Measurements from ENCODE around the gene CDH13. TPM values are rescaled to one million over a fixed set of nuclear protein-coding genes. Genes with fewer than 3 reads are reported as not detected.

Gene CDH13
- total and polyA plus RNA-seq, 9 of the 15 experiments (the other 6 are each of a cell fraction or from before 2014, with no cell fraction given), result 0.03 TPM; not detected in 8

DNA sequence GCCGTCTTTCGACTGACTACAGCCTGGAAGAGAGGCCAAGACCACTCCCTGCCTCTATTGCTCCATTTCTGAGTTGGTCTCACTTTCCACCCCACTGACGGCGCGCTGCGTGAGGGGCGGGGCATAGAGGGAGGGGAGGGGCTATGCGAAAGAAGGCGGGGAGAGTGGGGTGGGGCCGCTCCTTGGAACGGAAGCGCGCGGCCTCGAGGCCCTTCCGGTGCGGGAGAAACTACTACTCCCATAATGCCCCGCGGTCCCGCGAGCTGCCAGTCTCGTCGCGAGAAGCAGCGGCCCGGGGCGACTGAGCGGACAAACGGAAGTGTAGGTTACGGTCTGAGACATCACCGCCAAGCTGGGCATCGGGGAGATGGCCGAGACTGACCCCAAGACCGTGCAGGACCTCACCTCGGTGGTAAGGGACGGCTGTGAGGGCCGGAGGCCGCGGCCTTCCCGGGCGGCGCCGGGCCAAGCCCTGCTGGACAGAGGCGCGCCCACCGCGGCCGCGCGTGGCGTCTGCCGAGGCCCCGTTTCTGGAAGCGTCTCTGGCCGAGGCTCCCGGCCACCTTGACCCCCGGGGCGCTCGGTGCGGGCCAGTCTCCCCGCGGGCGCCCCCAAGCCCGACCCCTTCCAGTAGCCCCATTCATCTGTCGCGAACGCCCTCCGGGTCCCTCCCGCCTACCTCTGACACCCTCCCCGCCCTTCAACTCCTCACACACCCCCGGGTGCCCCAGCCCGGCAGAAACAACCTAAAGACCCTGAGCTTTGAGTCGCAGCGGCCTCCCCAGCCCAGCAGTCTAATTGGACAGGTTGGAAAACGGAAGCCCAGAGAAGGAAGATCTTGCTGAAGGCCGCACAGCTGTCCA, 1181.2 kb downstream of the CDH13 start, which contains the start of gene HSBP1 (continued):
- TF ChIP-seq CEBPG (CRISPR knock-in tag; IDR thresholded peaks at IDR 0.05) (no peak), CEBPG (tag; conservative IDR thresholded peaks at IDR 0.05 in 1 of 2, IDR thresholded peaks at IDR 0.05 in 1 of 2) (no peak), ZNF695 (CRISPR knock-in tag; IDR thresholded peaks at IDR 0.05) (no peak), FOXJ2 (tag; IDR thresholded peaks at IDR 0.05) (no peak), ZNF282 (CRISPR knock-in tag; IDR thresholded peaks at IDR 0.05) (no peak), NBN (IDR thresholded peaks at IDR 0.05; ENCODE audit: low read depth) (no peak), RBM15 (IDR thresholded peaks at IDR 0.05; ENCODE audit: insufficient read depth, low read length) (no peak), LEF1 (IDR thresholded peaks at IDR 0.05) (no peak), MECOM (CRISPR knock-in tag; IDR thresholded peaks at IDR 0.05) (no peak), SAFB2 (IDR thresholded peaks at IDR 0.05; ENCODE audit: borderline replicate concordance, low read depth, low read length, severe bottlenecking) (no peak), PRPF4 (IDR thresholded peaks at IDR 0.05; ENCODE audit: insufficient read depth, low read depth, low read length, poor library complexity, severe bottlenecking) (no peak), BACH1 (tag; IDR thresholded peaks at IDR 0.05) (no peak), PHB (CRISPR knock-in tag; IDR thresholded peaks at IDR 0.05) (no peak), ZNF354B (CRISPR knock-in tag; IDR thresholded peaks at IDR 0.05) (no peak), MYNN (IDR thresholded peaks at IDR 0.05) (no peak), MYNN (CRISPR knock-in tag; IDR thresholded peaks at IDR 0.05) (no peak), PTRF (tag; IDR thresholded peaks at IDR 0.05) (no peak), RBM14 (IDR thresholded peaks at IDR 0.05; ENCODE audit: borderline replicate concordance, insufficient read depth, low read depth, low read length) (no peak), SETDB1 (IDR thresholded peaks at IDR 0.05; ENCODE audit: low read length) (no peak), ZFX (CRISPR knock-in tag; IDR thresholded peaks at IDR 0.05) (peak; percentile 95), PHB2 (IDR thresholded peaks at IDR 0.05; ENCODE audit: low read depth) (no peak), ZNF217 (CRISPR knock-in tag; IDR thresholded peaks at IDR 0.05) (no peak), GABPA (tag; conservative IDR thresholded peaks at IDR 0.05; ENCODE audit: low read depth) (peak; percentile 97), ZNF551 (CRISPR knock-in tag; IDR thresholded peaks at IDR 0.05) (no peak)
- TF ChIP-seq, protein P1, sequence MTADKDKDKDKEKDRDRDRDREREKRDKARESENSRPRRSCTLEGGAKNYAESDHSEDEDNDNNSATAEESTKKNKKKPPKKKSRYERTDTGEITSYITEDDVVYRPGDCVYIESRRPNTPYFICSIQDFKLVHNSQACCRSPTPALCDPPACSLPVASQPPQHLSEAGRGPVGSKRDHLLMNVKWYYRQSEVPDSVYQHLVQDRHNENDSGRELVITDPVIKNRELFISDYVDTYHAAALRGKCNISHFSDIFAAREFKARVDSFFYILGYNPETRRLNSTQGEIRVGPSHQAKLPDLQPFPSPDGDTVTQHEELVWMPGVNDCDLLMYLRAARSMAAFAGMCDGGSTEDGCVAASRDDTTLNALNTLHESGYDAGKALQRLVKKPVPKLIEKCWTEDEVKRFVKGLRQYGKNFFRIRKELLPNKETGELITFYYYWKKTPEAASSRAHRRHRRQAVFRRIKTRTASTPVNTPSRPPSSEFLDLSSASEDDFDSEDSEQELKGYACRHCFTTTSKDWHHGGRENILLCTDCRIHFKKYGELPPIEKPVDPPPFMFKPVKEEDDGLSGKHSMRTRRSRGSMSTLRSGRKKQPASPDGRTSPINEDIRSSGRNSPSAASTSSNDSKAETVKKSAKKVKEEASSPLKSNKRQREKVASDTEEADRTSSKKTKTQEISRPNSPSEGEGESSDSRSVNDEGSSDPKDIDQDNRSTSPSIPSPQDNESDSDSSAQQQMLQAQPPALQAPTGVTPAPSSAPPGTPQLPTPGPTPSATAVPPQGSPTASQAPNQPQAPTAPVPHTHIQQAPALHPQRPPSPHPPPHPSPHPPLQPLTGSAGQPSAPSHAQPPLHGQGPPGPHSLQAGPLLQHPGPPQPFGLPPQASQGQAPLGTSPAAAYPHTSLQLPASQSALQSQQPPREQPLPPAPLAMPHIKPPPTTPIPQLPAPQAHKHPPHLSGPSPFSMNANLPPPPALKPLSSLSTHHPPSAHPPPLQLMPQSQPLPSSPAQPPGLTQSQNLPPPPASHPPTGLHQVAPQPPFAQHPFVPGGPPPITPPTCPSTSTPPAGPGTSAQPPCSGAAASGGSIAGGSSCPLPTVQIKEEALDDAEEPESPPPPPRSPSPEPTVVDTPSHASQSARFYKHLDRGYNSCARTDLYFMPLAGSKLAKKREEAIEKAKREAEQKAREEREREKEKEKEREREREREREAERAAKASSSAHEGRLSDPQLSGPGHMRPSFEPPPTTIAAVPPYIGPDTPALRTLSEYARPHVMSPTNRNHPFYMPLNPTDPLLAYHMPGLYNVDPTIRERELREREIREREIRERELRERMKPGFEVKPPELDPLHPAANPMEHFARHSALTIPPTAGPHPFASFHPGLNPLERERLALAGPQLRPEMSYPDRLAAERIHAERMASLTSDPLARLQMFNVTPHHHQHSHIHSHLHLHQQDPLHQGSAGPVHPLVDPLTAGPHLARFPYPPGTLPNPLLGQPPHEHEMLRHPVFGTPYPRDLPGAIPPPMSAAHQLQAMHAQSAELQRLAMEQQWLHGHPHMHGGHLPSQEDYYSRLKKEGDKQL (CRISPR knock-in tag; IDR thresholded peaks at IDR 0.05; ENCODE audit: borderline replicate concordance), result no peak

Data from K562 (cell line).